Neural cell (in vitro differentiated cells): ENCODE data around the gene AHRR. TPM values are rescaled to one million over a fixed set of nuclear protein-coding genes. Genes with fewer than 3 reads are reported as not detected.

Source experiments
- H2AFZ ChIP-seq: fragments of 200-600, 300-800 bp; sonication (generic), shearing (Covaris generic); 2 replicates; pipeline ENCODE4 v1.6.0; 2014; ENCODE audit warnings: low read depth, mild to moderate bottlenecking, antibody characterized with exemption, low read length, moderate library complexity
- H3F3A ChIP-seq: fragments of 200-600 bp; shearing (Covaris generic); 2 replicates; pipeline ENCODE4 v1.6.1; 2016; ENCODE audit warnings: mild to moderate bottlenecking, moderate library complexity, mixed read lengths, antibody characterized with exemption, low read length; ENCODE audit not compliant: insufficient read depth, poor library complexity, severe bottlenecking
- H3K27ac ChIP-seq: fragments of 200-600, 300-800 bp; sonication (generic), shearing (Covaris generic); 2 replicates; pipeline ENCODE4 v1.5.1; 2014; ENCODE audit warnings: mild to moderate bottlenecking, low read length, moderate library complexity
- H3K27me3 ChIP-seq: fragments of 300-800, 200-600 bp; sonication (generic), shearing (Covaris generic); 2 replicates; pipeline ENCODE4 v1.6.0; 2014; ENCODE audit warnings: mild to moderate bottlenecking, low read depth, low read length, moderate library complexity; ENCODE audit not compliant: insufficient read depth
- H3K36me3 ChIP-seq: fragments of 300-800, 200-600 bp; sonication (generic), shearing (Covaris generic); 2 replicates; pipeline ENCODE4 v1.5.1; 2014; ENCODE audit warnings: mild to moderate bottlenecking, antibody characterized with exemption, low read length, moderate library complexity; ENCODE audit not compliant: insufficient read depth
- H3K4me2 ChIP-seq: fragments of 300-800, 200-600 bp; sonication (generic), shearing (Covaris generic); 2 replicates; pipeline ENCODE4 v1.6.0; 2014; ENCODE audit warnings: mild to moderate bottlenecking, low read length
- H3K4me3 ChIP-seq: fragments of 300-800, 200-600 bp; sonication (generic), shearing (Covaris generic); 2 replicates; pipeline ENCODE4 v1.5.1; 2014; ENCODE audit warnings: mild to moderate bottlenecking, low read length, moderate library complexity
- H3K79me2 ChIP-seq: fragments of 200-600 bp; shearing (Covaris generic); replicated peaks from 2 replicates; pipeline ENCODE4 v1.6.0; 2014; ENCODE audit warnings: mild to moderate bottlenecking, low read length, moderate library complexity; ENCODE audit not compliant: insufficient read depth
- H3K9ac ChIP-seq: fragments of 300-800, 200-600 bp; sonication (generic), shearing (Covaris generic); 2 replicates; pipeline ENCODE4 v1.6.1; 2016; ENCODE audit warnings: mild to moderate bottlenecking, low read length, mixed read lengths
- H3K9me2 ChIP-seq: fragments of 200-600 bp; shearing (Covaris generic); 2 replicates; pipeline ENCODE4 v1.6.1; 2016; ENCODE audit warnings: mild to moderate bottlenecking, low read length, mixed read lengths; ENCODE audit not compliant: insufficient read depth
- H3K9me3 ChIP-seq: fragments of 200-600, 300-800 bp; sonication (generic), shearing (Covaris generic); 2 replicates; pipeline ENCODE4 v1.6.1; 2016; ENCODE audit warnings: mild to moderate bottlenecking, mixed run types, low read length, moderate library complexity, mixed read lengths
- H4K20me1 ChIP-seq: fragments of 200-600 bp; shearing (Covaris generic); 2 replicates; pipeline ENCODE4 v1.6.1; 2016; ENCODE audit warnings: mild to moderate bottlenecking, mixed run types; ENCODE audit not compliant: insufficient read depth
- CTCF ChIP-seq: fragments of 450-650 bp; IDR thresholded peaks from 2 replicates; pipeline ENCODE4 v1.5.1; 2014; ENCODE audit warnings: antibody characterized with exemption, mild to moderate bottlenecking, moderate library complexity; ENCODE audit not compliant: poor library complexity, severe bottlenecking
- EP300 ChIP-seq: fragments of 450-650 bp; conservative IDR thresholded peaks from 2 replicates; pipeline ENCODE4 v1.6.1; 2014; ENCODE audit warnings: antibody characterized with exemption, mild to moderate bottlenecking, moderate library complexity; ENCODE audit not compliant: poor library complexity, severe bottlenecking
- EZH2 ChIP-seq: fragments of 200-600, 300-800 bp; shearing (Covaris generic), sonication (generic); IDR thresholded peaks from 2 replicates; pipeline ENCODE4 v1.6.1; 2014; ENCODE audit warnings: antibody characterized with exemption, low read length, borderline replicate concordance, mild to moderate bottlenecking; ENCODE audit not compliant: insufficient read depth, poor library complexity, severe bottlenecking
- MXI1 ChIP-seq: fragments of 450-650 bp; conservative IDR thresholded peaks from 2 replicates; pipeline ENCODE4 v1.6.1; 2014; ENCODE audit warnings: antibody characterized with exemption, mild to moderate bottlenecking; ENCODE audit not compliant: poor library complexity, severe bottlenecking
- POLR2AphosphoS5 ChIP-seq: IDR thresholded peaks from 2 replicates; pipeline ENCODE4 v1.6.1; 2012
- RAD21 ChIP-seq: fragments of 450-650 bp; conservative IDR thresholded peaks from 2 replicates; pipeline ENCODE4 v1.6.1; 2014; ENCODE audit warnings: antibody characterized with exemption, mild to moderate bottlenecking, moderate library complexity
- REST ChIP-seq: IDR thresholded peaks from 2 replicates; pipeline ENCODE4 v1.6.1; 2012; ENCODE audit warnings: borderline replicate concordance
- SMC3 ChIP-seq: fragments of 450-650 bp; conservative IDR thresholded peaks from 2 replicates; pipeline ENCODE4 v1.6.1; 2014; ENCODE audit warnings: antibody characterized with exemption, mild to moderate bottlenecking, moderate library complexity; ENCODE audit not compliant: poor library complexity
- TAF1 ChIP-seq: IDR thresholded peaks from 2 replicates; pipeline ENCODE4 v1.6.1; 2012; ENCODE audit warnings: low read depth
- polyA plus RNA-seq: library from polyadenylated mRNA; depleted of rRNA; stranded (reverse); fragments of >200 nt; gene quantifications from 2 replicates; pipeline ENCODE4 v1.2.3, GENCODE V29; 2014

The AHRR gene
- polyA plus RNA-seq, 1 donor from 2014 or later, result 0.26 TPM

GRCh38 chr5:470961-471749 is 149.6 kb downstream of the AHRR start:
- no peaks in the 10 kb centered on the region for H3K79me2 ChIP-seq
- TF ChIP-seq EZH2 (no peak), SMC3 (no peak), TAF1 (no peak), POLR2AphosphoS5 (no peak), RAD21 (no peak), CTCF (no peak), MXI1 (no peak), EP300 (no peak), REST (no peak)
- no peaks in the 10 kb centered on the region for H3K9me3 ChIP-seq
- H3K27ac ChIP-seq, result no peak overlapping the region
- H3K9me2 ChIP-seq, result no peaks in the 10 kb centered on the region
- no peaks in the 10 kb centered on the region for H3K36me3 ChIP-seq
- no peak overlapping the region for H3K4me2 ChIP-seq
- H4K20me1 ChIP-seq, result no peaks in the 10 kb centered on the region
- H3K27me3 ChIP-seq, result no peaks in the 10 kb centered on the region
- peak overlapping the region; percentile 88 for H3K4me3 ChIP-seq
- no peaks in the 10 kb centered on the region for H3F3A ChIP-seq
- H2AFZ ChIP-seq, result no peak overlapping the region
- H3K9ac ChIP-seq, result no peak overlapping the region

- H3F3A ChIP-seq, result no peaks in the 10 kb centered on the region
- peak overlapping the region; percentile 73 for H3K4me2 ChIP-seq
- H3K27me3 ChIP-seq, result no peaks in the 10 kb centered on the region
- TF ChIP-seq EZH2 (no peak), SMC3 (no peak), MXI1 (no peak), CTCF (no peak), REST (no peak), POLR2AphosphoS5 (no peak), TAF1 (no peak), RAD21 (no peak), EP300 (no peak)
- H3K9me2 ChIP-seq, result no peaks in the 10 kb centered on the region
- no peaks in the 10 kb centered on the region for H3K36me3 ChIP-seq
- H3K79me2 ChIP-seq, result no peaks in the 10 kb centered on the region
- H2AFZ ChIP-seq, result no peak overlapping the region
- no peak overlapping the region for H3K27ac ChIP-seq
- H4K20me1 ChIP-seq, result no peaks in the 10 kb centered on the region
- no peaks in the 10 kb centered on the region for H3K9me3 ChIP-seq
- peak overlapping the region; percentile 76 for H3K9ac ChIP-seq
- H3K4me3 ChIP-seq, result peak overlapping the region; percentile 88
Measured at GRCh38 chr5:471750-472058, 150.2 kb downstream of the AHRR start.
